ENCODE measurements around the gene KRT26.

DNA sequence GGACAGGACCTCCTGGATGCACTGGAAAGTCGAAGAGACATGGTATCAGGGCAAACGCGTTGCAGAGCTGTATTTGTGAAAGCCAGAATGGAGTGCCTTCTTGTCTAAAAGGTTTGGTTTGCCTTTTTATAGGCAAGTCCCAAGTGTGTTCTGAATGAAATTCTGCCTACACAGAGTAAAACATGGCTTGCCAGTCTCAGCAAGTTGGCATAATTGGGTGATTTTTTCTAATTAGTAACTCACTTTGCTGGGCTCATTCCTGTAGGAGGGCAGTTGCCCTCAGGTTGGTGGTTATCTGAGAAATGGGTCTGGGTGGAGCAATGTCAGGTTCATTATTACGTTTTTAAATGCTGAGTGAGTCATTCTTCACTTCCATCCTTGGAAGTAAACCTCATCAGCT lies 16.8 kb downstream of the KRT26 start, which contains the start of gene KRT25:
- TF ChIP-seq, protein P1, sequence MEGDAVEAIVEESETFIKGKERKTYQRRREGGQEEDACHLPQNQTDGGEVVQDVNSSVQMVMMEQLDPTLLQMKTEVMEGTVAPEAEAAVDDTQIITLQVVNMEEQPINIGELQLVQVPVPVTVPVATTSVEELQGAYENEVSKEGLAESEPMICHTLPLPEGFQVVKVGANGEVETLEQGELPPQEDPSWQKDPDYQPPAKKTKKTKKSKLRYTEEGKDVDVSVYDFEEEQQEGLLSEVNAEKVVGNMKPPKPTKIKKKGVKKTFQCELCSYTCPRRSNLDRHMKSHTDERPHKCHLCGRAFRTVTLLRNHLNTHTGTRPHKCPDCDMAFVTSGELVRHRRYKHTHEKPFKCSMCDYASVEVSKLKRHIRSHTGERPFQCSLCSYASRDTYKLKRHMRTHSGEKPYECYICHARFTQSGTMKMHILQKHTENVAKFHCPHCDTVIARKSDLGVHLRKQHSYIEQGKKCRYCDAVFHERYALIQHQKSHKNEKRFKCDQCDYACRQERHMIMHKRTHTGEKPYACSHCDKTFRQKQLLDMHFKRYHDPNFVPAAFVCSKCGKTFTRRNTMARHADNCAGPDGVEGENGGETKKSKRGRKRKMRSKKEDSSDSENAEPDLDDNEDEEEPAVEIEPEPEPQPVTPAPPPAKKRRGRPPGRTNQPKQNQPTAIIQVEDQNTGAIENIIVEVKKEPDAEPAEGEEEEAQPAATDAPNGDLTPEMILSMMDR (IDR thresholded peaks at IDR 0.05) = no peak
- no peak for TF ChIP-seq POLR2A (IDR thresholded peaks at IDR 0.05; ENCODE audit: low read length)
- TF ChIP-seq MAZ (IDR thresholded peaks at IDR 0.05; ENCODE audit: borderline replicate concordance, low read depth, low read length) = no peak
- TF ChIP-seq ZFP36 (IDR thresholded peaks at IDR 0.05; ENCODE audit: borderline replicate concordance, partially characterized antibody) = no peak
- TF ChIP-seq MAFK (IDR thresholded peaks at IDR 0.05; ENCODE audit: partially characterized antibody) = peak; percentile 30
- TF ChIP-seq, protein P2, sequence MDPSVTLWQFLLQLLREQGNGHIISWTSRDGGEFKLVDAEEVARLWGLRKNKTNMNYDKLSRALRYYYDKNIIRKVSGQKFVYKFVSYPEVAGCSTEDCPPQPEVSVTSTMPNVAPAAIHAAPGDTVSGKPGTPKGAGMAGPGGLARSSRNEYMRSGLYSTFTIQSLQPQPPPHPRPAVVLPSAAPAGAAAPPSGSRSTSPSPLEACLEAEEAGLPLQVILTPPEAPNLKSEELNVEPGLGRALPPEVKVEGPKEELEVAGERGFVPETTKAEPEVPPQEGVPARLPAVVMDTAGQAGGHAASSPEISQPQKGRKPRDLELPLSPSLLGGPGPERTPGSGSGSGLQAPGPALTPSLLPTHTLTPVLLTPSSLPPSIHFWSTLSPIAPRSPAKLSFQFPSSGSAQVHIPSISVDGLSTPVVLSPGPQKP (IDR thresholded peaks at IDR 0.05; ENCODE audit: low read depth, low read length) = no peak
- no peak for TF ChIP-seq RNF2 (IDR thresholded peaks at IDR 0.05; ENCODE audit: borderline replicate concordance, low read depth)
- no peak for TF ChIP-seq HOXA7 (CRISPR knock-in tag; IDR thresholded peaks at IDR 0.05)
- no peak for TF ChIP-seq HDAC2 (IDR thresholded peaks at IDR 0.05)
- TF ChIP-seq, protein P3, sequence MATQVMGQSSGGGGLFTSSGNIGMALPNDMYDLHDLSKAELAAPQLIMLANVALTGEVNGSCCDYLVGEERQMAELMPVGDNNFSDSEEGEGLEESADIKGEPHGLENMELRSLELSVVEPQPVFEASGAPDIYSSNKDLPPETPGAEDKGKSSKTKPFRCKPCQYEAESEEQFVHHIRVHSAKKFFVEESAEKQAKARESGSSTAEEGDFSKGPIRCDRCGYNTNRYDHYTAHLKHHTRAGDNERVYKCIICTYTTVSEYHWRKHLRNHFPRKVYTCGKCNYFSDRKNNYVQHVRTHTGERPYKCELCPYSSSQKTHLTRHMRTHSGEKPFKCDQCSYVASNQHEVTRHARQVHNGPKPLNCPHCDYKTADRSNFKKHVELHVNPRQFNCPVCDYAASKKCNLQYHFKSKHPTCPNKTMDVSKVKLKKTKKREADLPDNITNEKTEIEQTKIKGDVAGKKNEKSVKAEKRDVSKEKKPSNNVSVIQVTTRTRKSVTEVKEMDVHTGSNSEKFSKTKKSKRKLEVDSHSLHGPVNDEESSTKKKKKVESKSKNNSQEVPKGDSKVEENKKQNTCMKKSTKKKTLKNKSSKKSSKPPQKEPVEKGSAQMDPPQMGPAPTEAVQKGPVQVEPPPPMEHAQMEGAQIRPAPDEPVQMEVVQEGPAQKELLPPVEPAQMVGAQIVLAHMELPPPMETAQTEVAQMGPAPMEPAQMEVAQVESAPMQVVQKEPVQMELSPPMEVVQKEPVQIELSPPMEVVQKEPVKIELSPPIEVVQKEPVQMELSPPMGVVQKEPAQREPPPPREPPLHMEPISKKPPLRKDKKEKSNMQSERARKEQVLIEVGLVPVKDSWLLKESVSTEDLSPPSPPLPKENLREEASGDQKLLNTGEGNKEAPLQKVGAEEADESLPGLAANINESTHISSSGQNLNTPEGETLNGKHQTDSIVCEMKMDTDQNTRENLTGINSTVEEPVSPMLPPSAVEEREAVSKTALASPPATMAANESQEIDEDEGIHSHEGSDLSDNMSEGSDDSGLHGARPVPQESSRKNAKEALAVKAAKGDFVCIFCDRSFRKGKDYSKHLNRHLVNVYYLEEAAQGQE (IDR thresholded peaks at IDR 0.05) = no peak

Data from A549 (cell line).